GM19193 (cell line): ENCODE data around the gene CDK5R2.

Experiments used
- POLR2A ChIP-seq: IDR thresholded peaks from 4 replicates; pipeline ENCODE4 v1.6.1; 2011; ENCODE audit not compliant: insufficient read depth, insufficient read length; ENCODE audit errors: extremely low read depth

CDK5R2 gene

GRCh38 chr2:218959141-218959731 lies at the start of gene CDK5R2:
Gene CDK5R2 (plus strand): TSS chr2:218959666. CDS start chr2:218959821, 155 bp downstream.
- TF ChIP-seq POLR2A = no peak

GRCh38 chr2:218910741-218911140 lies 48.7 kb upstream of the CDK5R2 start:
- no peak for TF ChIP-seq POLR2A

GRCh38 chr2:218920504-218920903 lies 39.0 kb upstream of the CDK5R2 start:
- no peak for TF ChIP-seq POLR2A

DNA sequence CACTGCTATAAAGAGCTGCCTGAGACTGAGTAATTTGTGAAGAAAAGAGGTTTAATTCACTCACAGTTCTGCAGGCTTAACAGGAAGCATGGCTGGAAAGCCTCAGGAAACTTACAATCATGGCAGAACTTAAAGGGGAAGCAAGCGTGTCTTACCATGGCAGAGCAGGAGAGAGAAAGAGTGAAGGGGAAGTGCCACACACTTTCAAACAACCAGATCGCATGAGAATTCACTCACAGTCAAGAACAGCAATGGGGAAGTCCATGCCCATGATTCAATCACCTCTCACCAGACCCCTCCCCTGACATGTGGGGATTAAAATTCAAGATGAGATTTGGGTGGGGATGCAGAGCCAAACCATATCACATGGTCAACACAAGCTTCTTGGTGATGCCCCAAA lies 34.7 kb upstream of the CDK5R2 start:
- TF ChIP-seq POLR2A = no peak

GRCh38 chr2:218925434-218925833 lies 34.0 kb upstream of the CDK5R2 start:
- no peak for TF ChIP-seq POLR2A

DNA sequence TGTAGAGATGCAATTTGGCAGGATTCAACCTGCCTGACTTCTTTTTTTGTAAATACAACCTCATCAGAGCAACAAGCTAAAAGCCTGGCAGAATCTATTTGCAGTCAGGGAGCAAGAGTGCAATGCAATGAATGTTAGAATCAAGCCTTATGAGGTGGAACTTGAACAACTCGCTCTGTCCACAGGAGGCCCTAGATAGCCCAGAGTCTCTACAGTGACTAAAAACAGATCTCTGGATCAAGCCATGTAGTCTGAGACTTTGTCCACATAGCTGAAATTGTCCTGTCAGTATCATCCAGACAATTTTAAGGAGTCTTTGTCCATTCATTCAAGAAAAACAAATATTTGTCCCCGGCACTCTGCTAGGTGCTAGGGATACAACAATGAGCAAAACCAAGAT lies 32.0 kb upstream of the CDK5R2 start:
- TF ChIP-seq POLR2A = no peak

GRCh38 chr2:218927876-218928275 lies 31.6 kb upstream of the CDK5R2 start:
- no peak for TF ChIP-seq POLR2A

GRCh38 chr2:218944759-218945404 lies 14.6 kb upstream of the CDK5R2 start:
- no peak for TF ChIP-seq POLR2A

GRCh38 chr2:218946621-218947020 lies 12.8 kb upstream of the CDK5R2 start:
- TF ChIP-seq POLR2A = no peak

- TF ChIP-seq POLR2A = no peak
Measured at GRCh38 chr2:218952160-218952559, 7.3 kb upstream of the CDK5R2 start.

DNA sequence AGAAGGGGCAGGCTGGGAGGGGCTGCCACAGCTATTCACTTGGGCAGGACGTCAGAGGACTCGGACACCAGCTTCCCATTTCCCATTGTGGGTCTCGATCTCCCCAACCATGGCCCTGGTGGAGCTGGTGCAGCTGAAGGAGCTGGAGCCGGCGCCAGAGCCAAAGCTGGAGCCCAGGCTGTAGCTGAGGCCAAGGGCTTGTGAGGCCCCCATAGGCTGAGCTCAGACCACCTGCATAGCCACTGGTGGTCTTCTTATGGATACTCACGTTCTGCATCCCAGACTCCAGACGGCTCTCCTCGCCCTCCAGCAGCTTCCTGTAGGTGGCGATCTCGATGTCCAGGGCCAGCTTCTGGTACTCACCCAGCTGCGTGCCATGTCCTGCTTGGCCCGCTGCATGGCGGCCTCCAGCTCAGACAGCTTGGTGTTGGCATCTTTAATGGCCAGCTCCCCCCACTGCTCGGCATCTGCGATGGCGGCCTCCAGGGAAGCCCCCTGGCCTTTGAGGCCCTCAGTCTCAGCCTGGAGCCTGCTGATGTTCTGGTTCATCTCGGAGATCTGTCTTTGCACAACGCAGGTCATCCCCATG lies 6.0 kb upstream of the CDK5R2 start:
- TF ChIP-seq POLR2A = no peak

DNA sequence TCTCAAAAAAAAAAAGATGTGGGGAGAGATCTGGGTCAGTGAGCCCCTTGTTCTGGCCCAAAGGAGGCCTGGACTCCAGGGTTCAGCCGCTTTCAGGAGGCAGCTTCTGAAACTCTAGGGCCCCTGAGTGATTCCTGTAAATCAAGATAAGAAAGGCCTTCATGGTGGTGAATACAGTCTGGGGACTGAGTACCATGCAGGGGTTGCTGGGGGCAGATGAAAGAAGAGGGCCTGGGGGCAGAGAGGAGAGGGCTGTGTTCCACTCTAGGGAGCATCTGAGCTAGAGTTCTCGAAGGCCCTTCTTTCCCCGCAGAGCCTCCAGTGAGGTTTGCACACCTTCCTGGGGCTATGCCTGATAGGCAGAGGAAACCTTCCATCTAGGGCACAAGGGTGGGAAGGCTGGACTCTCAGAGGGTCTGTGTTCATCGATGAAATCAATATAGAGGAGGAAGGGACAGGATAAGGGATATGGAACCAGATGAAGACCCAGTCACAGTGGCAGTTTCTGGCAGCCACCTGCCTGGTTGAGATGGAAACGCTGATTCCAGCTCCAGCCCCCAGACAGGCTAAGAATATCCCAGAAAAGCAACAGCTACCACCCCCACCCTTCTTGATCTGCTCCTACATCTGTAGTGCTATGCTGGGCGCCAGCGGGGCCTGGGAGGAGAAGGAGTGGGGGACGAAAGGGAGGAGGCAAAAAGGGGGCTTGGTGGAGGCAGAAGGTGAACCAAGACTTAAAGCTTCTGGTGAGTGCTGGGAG lies 4.7 kb upstream of the CDK5R2 start:
- no peak for TF ChIP-seq POLR2A

DNA sequence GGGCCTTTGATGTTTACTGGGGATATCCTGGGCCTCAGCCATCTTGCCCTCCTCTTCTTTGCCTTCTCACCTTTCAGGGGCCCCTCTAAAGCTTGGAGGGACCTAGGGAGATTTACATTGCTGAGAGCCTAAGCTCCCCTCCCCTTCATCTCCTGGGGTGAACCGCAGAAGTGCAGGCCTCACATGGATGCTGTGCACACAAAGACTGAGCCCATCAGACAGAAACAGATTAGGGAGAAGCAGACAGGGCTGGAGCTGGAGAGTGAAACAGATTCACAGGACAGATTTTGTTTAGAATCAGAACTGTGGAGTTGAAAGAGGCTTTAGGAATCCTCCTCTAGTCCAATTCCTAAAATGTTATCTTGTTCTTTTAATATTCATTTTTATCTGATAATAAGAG lies 3.4 kb upstream of the CDK5R2 start:
- TF ChIP-seq POLR2A = no peak

- TF ChIP-seq POLR2A = no peak
Measured at GRCh38 chr2:218957671-218958070, 1.8 kb upstream of the CDK5R2 start.

DNA sequence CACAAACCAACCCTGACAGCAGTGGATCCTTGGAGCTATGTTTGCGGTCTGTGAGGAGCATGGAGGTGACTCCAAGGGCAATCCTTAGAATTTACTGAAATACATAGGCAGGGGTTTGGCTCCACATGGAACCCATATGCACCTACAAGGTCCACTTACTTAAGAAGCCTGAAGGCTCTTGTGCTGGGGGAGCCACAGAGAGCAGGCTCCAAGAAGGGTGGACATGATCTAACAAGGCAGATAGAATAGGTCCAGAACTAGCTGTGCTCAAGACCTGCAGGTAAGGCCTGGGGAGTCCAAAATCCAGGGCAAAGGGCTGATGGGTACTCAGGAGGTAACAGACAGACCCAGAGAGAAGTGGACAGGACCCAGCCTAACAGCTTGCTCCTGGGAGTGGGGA lies 1.2 kb upstream of the CDK5R2 start:
- TF ChIP-seq POLR2A = no peak

DNA sequence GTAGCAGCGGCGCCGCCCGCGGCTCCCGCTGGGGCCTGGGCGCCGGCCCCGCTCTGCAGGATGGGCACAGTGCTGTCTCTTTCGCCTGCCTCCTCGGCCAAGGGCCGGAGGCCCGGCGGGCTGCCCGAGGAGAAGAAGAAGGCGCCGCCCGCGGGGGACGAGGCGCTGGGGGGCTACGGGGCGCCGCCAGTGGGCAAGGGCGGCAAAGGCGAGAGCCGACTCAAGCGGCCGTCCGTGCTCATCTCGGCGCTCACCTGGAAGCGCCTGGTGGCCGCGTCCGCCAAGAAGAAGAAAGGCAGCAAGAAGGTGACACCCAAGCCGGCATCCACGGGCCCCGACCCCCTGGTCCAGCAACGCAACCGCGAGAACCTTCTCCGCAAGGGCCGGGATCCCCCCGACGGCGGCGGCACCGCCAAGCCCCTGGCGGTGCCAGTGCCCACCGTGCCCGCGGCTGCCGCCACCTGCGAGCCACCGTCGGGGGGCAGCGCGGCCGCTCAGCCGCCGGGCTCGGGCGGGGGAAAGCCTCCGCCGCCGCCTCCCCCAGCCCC lies 369 bp downstream of the CDK5R2 start:
- no peak for TF ChIP-seq POLR2A
